Mucosa of descending colon (tissue), 3 donors: Measurements from ENCODE around the gene STXBP1. TPM values are rescaled to one million over a fixed set of nuclear protein-coding genes. Genes with fewer than 3 reads are reported as not detected.

Source experiments
- ATAC-seq: fragments of 200-7000 bp; cut with Tn5 transposase; one replicate; pipeline ENCODE4 v1.9.1; 2020; ENCODE audit warnings: mild to moderate bottlenecking, moderate library complexity
- DNase-seq, 3 donors: peaks; one replicate each; pipeline ENCODE4 v3.0.0-alpha.2; 2020
- H3K36me3 ChIP-seq: fragments of 200-600 bp; one replicate; pipeline ENCODE4 v1.8.0; 2021; ENCODE audit warnings: low read depth, mild to moderate bottlenecking
- H3K4me1 ChIP-seq: fragments of 200-600 bp; one replicate; pipeline ENCODE4 v1.8.0; 2021; ENCODE audit warnings: low read depth, mild to moderate bottlenecking
- H3K4me3 ChIP-seq: fragments of 200-600 bp; one replicate; pipeline ENCODE4 v1.8.0; 2021; ENCODE audit warnings: mild to moderate bottlenecking
- H3K9me3 ChIP-seq: fragments of 200-600 bp; one replicate; pipeline ENCODE4 v1.8.0; 2021; ENCODE audit warnings: mild to moderate bottlenecking
- CTCF ChIP-seq: fragments of 200-600 bp; IDR thresholded peaks from one replicate; pipeline ENCODE4 v1.8.0; 2022; ENCODE audit warnings: antibody characterized with exemption, mild to moderate bottlenecking
- intact Hi-C, 2 donors: fragments of 100-400 bp; cut with DNase I in 1 of 2; cut with micrococcal nuclease in 1 of 2; formaldehyde crosslinking; loops; one replicate each; pipeline versions ENCODE4 v1.11.0 to v1.11.1; 2022; cut with DNase I, micrococcal nuclease
- total RNA-seq, 3 donors: library from RNA; stranded (reverse); fragmentation: NEBNext Ultra II Directional in 2 of 3; extraction: Animal tissue kit (Norgen Biotek cat#: 25700) in 2 of 3; gene quantifications; one replicate each; pipeline versions ENCODE4 v1.2.1 to v1.2.4, GENCODE V29; 2021 to 2023
- donor health status: DM: no; HTN: no; CAD: no; lungs with moderate emphysema.
- donor health status: DM: no; HTN: no; CAD: no.
- donor health status: DM: no; HTN: yes; CAD: no.

Gene STXBP1
- total RNA-seq, 3 donors from 2014 or later = 11.8 to 37.1 (median 17.1) TPM

DNA sequence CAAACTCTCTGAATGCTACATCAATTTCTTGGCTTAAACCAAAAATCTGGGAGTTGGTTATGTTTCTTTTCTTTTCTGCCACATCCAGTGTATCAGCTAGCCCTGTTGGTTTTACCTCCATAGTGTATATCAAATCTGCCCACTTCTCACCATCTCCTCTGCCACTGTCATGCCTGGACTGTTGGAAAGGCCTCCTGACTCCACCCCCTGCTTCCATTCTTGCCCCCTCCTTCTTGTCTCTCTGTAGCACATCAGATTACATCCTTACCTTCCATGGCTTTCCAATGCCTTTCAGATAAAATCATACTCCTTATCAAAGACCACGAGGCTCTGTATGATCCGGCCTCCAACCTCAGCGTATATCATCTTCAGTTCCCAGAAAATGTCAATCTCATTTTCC lies 35.4 kb downstream of the STXBP1 start:
- Histone ChIP-seq H3K36me3 (no peaks in the 10 kb centered on the region), H3K4me1 (no peaks in the 10 kb centered on the region), H3K9me3 (no peaks in the 10 kb centered on the region), H3K4me3 (no peak overlapping the region)
- DNase-seq = no peak
- no peak for TF ChIP-seq CTCF
- intact Hi-C loops = no loop called here
- ATAC-seq = no peak

DNA sequence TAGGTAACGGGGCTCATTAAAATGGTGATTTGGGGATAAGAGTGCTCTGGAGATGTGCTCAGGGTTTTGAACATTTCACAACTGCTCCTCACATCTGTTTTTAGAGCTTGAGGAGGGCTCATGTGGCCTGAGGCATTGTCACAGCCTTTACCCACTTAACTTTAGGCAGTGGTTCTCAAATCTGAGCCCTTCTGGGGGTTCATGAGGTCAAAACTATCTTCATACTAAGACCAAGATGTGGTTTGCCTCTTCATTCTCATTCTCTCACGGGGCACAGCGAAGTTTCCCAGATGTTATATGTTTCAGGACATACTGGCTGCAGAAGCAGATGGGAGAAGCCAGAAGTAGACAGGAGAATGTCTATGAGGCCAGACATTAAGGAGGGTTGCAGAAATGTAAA lies 38.4 kb downstream of the STXBP1 start:
- intact Hi-C loops = no loop called here
- no peak for TF ChIP-seq CTCF
- Histone ChIP-seq H3K4me3 (no peak overlapping the region), H3K4me1 (no peaks in the 10 kb centered on the region), H3K36me3 (no peaks in the 10 kb centered on the region), H3K9me3 (no peaks in the 10 kb centered on the region)
- DNase-seq (no peak), ATAC-seq (no peak)

- TF ChIP-seq CTCF = no peak
- ATAC-seq (no peak), DNase-seq (no peak)
- Histone ChIP-seq H3K4me1 (no peaks in the 10 kb centered on the region), H3K9me3 (no peaks in the 10 kb centered on the region), H3K36me3 (no peaks in the 10 kb centered on the region), H3K4me3 (no peak overlapping the region)
- intact Hi-C loops = no loop called here
Observed at GRCh38 chr9:127651697-127652610, 39.9 kb downstream of the STXBP1 start.

GRCh38 chr9:127652733-127653132 lies 40.7 kb downstream of the STXBP1 start:
- TF ChIP-seq CTCF = no peak
- Histone ChIP-seq H3K36me3 (no peaks in the 10 kb centered on the region), H3K4me3 (no peak overlapping the region), H3K4me1 (no peaks in the 10 kb centered on the region), H3K9me3 (no peaks in the 10 kb centered on the region)
- intact Hi-C loops = no loop called here
- ATAC-seq = no peak
- DNase-seq = no peak

DNA sequence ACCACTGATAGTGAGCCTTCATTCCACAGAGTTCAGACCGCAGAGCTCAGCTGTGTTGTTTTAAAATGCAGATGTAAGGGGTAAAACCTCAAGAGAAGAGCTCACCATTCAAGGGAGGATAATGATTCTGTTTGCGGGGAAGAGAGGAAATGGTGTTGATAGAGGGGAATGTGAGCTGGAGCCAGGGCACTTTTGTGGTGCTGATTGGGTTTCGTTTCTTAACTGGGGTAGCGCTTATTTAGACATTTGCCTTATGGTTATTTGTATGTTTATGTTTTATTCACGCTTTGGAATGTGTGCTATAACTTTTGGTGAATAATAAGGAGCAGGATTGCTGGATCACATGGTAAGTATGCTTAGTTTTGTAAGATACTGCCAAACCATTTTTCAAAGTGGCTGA lies 42.5 kb downstream of the STXBP1 start:
- intact Hi-C loops = no loop called here
- TF ChIP-seq CTCF = no peak
- Histone ChIP-seq H3K9me3 (no peaks in the 10 kb centered on the region), H3K4me3 (no peak overlapping the region), H3K4me1 (no peaks in the 10 kb centered on the region), H3K36me3 (no peaks in the 10 kb centered on the region)
- DNase-seq (no peak), ATAC-seq (no peak)
